CD14-positive monocyte (primary cell): ENCODE results near the gene CCDC200. TPM values are rescaled to one million over a fixed set of nuclear protein-coding genes. Genes with fewer than 3 reads are reported as not detected.

Source experiments
- DNase-seq, 3 donors: peaks; one replicate each; pipeline ENCODE4 v3.0.0-alpha.2; 2011 to 2022
- H2AFZ ChIP-seq: 2 replicates; pipeline ENCODE4 v1.6.0; 2012; ENCODE audit warnings: mild to moderate bottlenecking, low read depth, low read length, inconsistent platforms; ENCODE audit not compliant: insufficient read depth, poor library complexity, severe bottlenecking
- H3K27ac ChIP-seq, 2 donors: 1 replicate in 1 of 2; 2 replicates in 1 of 2; pipeline ENCODE4 v1.5.1; 2012 to 2013; ENCODE audit warnings: low read length in 2 of 2, control low read depth in 1 of 2, inconsistent platforms in 1 of 2, low read depth in 1 of 2, mild to moderate bottlenecking in 1 of 2
- H3K27me3 ChIP-seq, 2 donors: one replicate each; pipeline versions ENCODE4 v1.6.0 to v1.6.1; 2011 to 2013; ENCODE audit warnings: low read length in 2 of 2; ENCODE audit not compliant: control insufficient read depth in 2 of 2, insufficient read depth in 2 of 2
- H3K36me3 ChIP-seq, 2 donors: replicated peaks in 1 of 2; 1 replicate in 1 of 2; 2 replicates in 1 of 2; pipeline versions ENCODE4 v1.5.1 to v1.6.1; 2012 to 2013; ENCODE audit warnings: low read length in 2 of 2, control low read depth in 1 of 2, inconsistent platforms in 1 of 2, mild to moderate bottlenecking in 1 of 2; ENCODE audit not compliant: insufficient read depth in 2 of 2, control insufficient read depth in 1 of 2
- H3K4me1 ChIP-seq, 2 donors: 1 replicate in 1 of 2; 2 replicates in 1 of 2; pipeline versions ENCODE4 v1.5.1 to v1.6.1; 2012 to 2013; ENCODE audit warnings: low read length in 2 of 2, control low read depth in 1 of 2, inconsistent platforms in 1 of 2, mild to moderate bottlenecking in 1 of 2, moderate library complexity in 1 of 2; ENCODE audit not compliant: insufficient read depth in 2 of 2, control insufficient read depth in 1 of 2
- H3K4me2 ChIP-seq: replicated peaks from 2 replicates; pipeline ENCODE3; 2012; ENCODE audit warnings: low read length, moderate library complexity, mild to moderate bottlenecking; ENCODE audit not compliant: poor library complexity, severe bottlenecking; ENCODE audit errors: extremely low read depth
- H3K4me3 ChIP-seq, 3 experiments: fragments of 200-600 bp in 1 of 3; sonication (generic) in 1 of 3; replicated peaks in 1 of 3; 1 replicate in 2 of 3; 2 replicates in 1 of 3; pipeline ENCODE4 v1.5.1; 2011 to 2013; ENCODE audit warnings: low read length in 3 of 3, mild to moderate bottlenecking in 3 of 3, control low read depth in 2 of 3, low read depth in 2 of 3, inconsistent platforms in 1 of 3, moderate library complexity in 1 of 3
- H3K79me2 ChIP-seq: 2 replicates; pipeline ENCODE4 v1.6.0; 2012; ENCODE audit warnings: mild to moderate bottlenecking, control low read depth, inconsistent platforms, low read length, moderate library complexity; ENCODE audit not compliant: insufficient read depth
- H3K9ac ChIP-seq: 2 replicates; pipeline ENCODE4 v1.6.0; 2017; ENCODE audit warnings: low read length, mild to moderate bottlenecking; ENCODE audit not compliant: insufficient read depth, poor library complexity, severe bottlenecking
- H3K9me3 ChIP-seq, 2 donors: replicated peaks in 1 of 2; 1 replicate in 1 of 2; 2 replicates in 1 of 2; pipeline versions ENCODE4 v1.5.1 to v1.6.1; 2012 to 2013; ENCODE audit warnings: low read length in 2 of 2, control low read depth in 1 of 2; ENCODE audit not compliant: control insufficient read depth in 1 of 2, insufficient read depth in 1 of 2
- H4K20me1 ChIP-seq: 2 replicates; pipeline ENCODE4 v1.6.0; 2012; ENCODE audit warnings: mild to moderate bottlenecking, low read length, control low read depth, moderate library complexity; ENCODE audit not compliant: insufficient read depth
- H3K27ac Mint-ChIP-seq, 7 donors: one replicate each; pipeline ENCODE4 v1.8.0; 2020; ENCODE audit warnings: mild to moderate bottlenecking in 7 of 7, mixed read lengths in 7 of 7, moderate library complexity in 6 of 7, inconsistent platforms in 2 of 7
- H3K27me3 Mint-ChIP-seq, 3 donors: one replicate each; pipeline ENCODE4 v1.8.0; 2021 to 2022; ENCODE audit warnings: low read depth in 3 of 3, mild to moderate bottlenecking in 3 of 3, mixed read lengths in 3 of 3, moderate library complexity in 3 of 3, inconsistent platforms in 1 of 3
- H3K36me3 Mint-ChIP-seq, 2 donors: one replicate each; pipeline ENCODE4 v1.8.0; 2020; ENCODE audit warnings: mixed read lengths in 2 of 2, inconsistent platforms in 1 of 2, mild to moderate bottlenecking in 1 of 2
- H3K4me1 Mint-ChIP-seq: one replicate; pipeline ENCODE4 v1.8.0; 2020; ENCODE audit warnings: mild to moderate bottlenecking, mixed read lengths
- H3K4me3 Mint-ChIP-seq, 2 donors: one replicate each; pipeline ENCODE4 v1.8.0; 2020; ENCODE audit warnings: mild to moderate bottlenecking in 2 of 2, mixed read lengths in 2 of 2, moderate library complexity in 1 of 2
- H3K9me3 Mint-ChIP-seq, 7 donors: one replicate each; pipeline ENCODE4 v1.8.0; 2020 to 2022; ENCODE audit warnings: mixed read lengths in 7 of 7, mild to moderate bottlenecking in 6 of 7, moderate library complexity in 6 of 7, inconsistent platforms in 2 of 7
- CTCF ChIP-seq: fragments of 200-600 bp; IDR thresholded peaks from one replicate; pipeline ENCODE4 v1.8.0; 2022; ENCODE audit warnings: antibody characterized with exemption, mild to moderate bottlenecking
- WGBS: methylation state at CpG from one replicate; pipeline ENCODE4 v1.1.5; 2013; ENCODE audit warnings: missing lambda C conversion rate; ENCODE audit not compliant: insufficient coverage; 5-methylcytosine and 5-hydroxymethylcytosine counted together
- intact Hi-C, 2 donors: fragments of 100-400 bp; cut with micrococcal nuclease; formaldehyde crosslinking; loops; one replicate each; pipeline versions ENCODE4 v1.15.0 to v1.15.1; 2023
- polyA plus RNA-seq, 3 donors: library from polyadenylated mRNA; depleted of rRNA in 1 of 3; unstranded in 2 of 3; stranded (reverse) in 1 of 3; fragments of 300-500 nt in 2 of 3; fragments of >200 nt in 1 of 3; fragmentation: Illumina TruSeq in 2 of 3; gene quantifications; 1 replicate in 2 of 3; 2 replicates in 1 of 3; pipeline ENCODE4 v1.2.3, GENCODE V29; 2012 to 2021

The CCDC200 gene
- polyA plus RNA-seq, 3 donors = not detected

GRCh38 chr17:43216762-43217613, 11.4 kb downstream of the CCDC200 start:
- H3K79me2 ChIP-seq = peaks cover 19% of the 10 kb centered on the region
- intact Hi-C loops = no loop called here
- H3K27me3 ChIP-seq = no peaks in the 10 kb centered on the region
- no peak overlapping the region for H3K27ac ChIP-seq
- H3K4me3 ChIP-seq = no peak overlapping the region
- no peak overlapping the region for H3K9ac ChIP-seq
- no peak for DNase-seq
- Mint-ChIP-seq H3K4me1 (peaks cover 22% of the 10 kb centered on the region), H3K4me3 (no peak overlapping the region), H3K27me3 (peaks cover 0 to 1% (median 0%) of the 10 kb centered on the region in 3 donors), H3K27ac (no peak overlapping the region), H3K9me3 (peaks cover 0 to 2% (median 0%) of the 10 kb centered on the region in 7 donors), H3K36me3 (peaks cover 61 to 77% of the 10 kb centered on the region in 2 donors)
- no peak overlapping the region for H3K4me2 ChIP-seq
- whole genome bisulfite sequencing = 94% methylated on average over 4 of the region's 4 CpGs
- peaks cover 62 to 82% of the 10 kb centered on the region in 2 donors for H3K36me3 ChIP-seq
- no peak overlapping the region for H2AFZ ChIP-seq
- peaks cover 79% of the 10 kb centered on the region for H4K20me1 ChIP-seq
- H3K9me3 ChIP-seq = no peaks in the 10 kb centered on the region
- peaks cover 18% of the 10 kb centered on the region in 2 donors for H3K4me1 ChIP-seq
- TF ChIP-seq CTCF = no peak

GRCh38 chr17:43216369-43216761, 12.1 kb downstream of the CCDC200 start:
- Histone ChIP-seq H2AFZ (no peak overlapping the region), H3K4me2 (no peak overlapping the region), H3K36me3 (peaks cover 62 to 78% of the 10 kb centered on the region in 2 donors), H3K27me3 (no peaks in the 10 kb centered on the region), H3K4me3 (no peak overlapping the region), H4K20me1 (peaks cover 80% of the 10 kb centered on the region), H3K4me1 (peaks cover 19 to 21% of the 10 kb centered on the region in 2 donors), H3K9ac (no peak overlapping the region), H3K79me2 (peaks cover 19% of the 10 kb centered on the region), H3K27ac (no peak overlapping the region), H3K9me3 (no peaks in the 10 kb centered on the region)
- Mint-ChIP-seq H3K36me3 (peaks cover 58 to 72% of the 10 kb centered on the region in 2 donors), H3K4me1 (peaks cover 25% of the 10 kb centered on the region), H3K27ac (peak overlapping the region in 1 of 7 donors; percentile 11), H3K9me3 (peaks cover 0 to 2% (median 0%) of the 10 kb centered on the region in 7 donors), H3K27me3 (peaks cover 0 to 1% (median 0%) of the 10 kb centered on the region in 3 donors), H3K4me3 (no peak overlapping the region)
- no peak for TF ChIP-seq CTCF
- intact Hi-C loops = no loop called here
- no CpG with 5 or more reads among the region's 4 CpGs for WGBS
- no peak for DNase-seq
